Calu3 (cell line): Measurements from ENCODE around the gene RGL4. TPM values are rescaled to one million over a fixed set of nuclear protein-coding genes. Genes with fewer than 3 reads are reported as not detected.
"Not testable (repeated sequence)": the region's sequence is repeated elsewhere in the genome, so short reads cannot be mapped to it uniquely, and the experiment has no call there.

ENCODE experiments used
- Bru-seq: library from RNA; stranded (reverse); fragments of 400-500 nt; gene quantifications from one replicate; lab custom pipeline; 2021; lab: Mats Ljungman, UMichigan
- BruChase-seq, 2 experiments: library from RNA; stranded (reverse); fragments of 400-500 nt; gene quantifications; one replicate each; lab custom pipeline; 2021; lab: Mats Ljungman, UMichigan
- BruUV-seq: library from RNA; stranded (reverse); fragments of 400-500 nt; replicated peaks from 2 replicates; lab custom pipeline; 2021; lab: Mats Ljungman, UMichigan
- CTCF ChIA-PET: fragments of 300-600 bp; sonication (Branson Sonifier 250); formaldehyde crosslinking; loops from one replicate; lab custom pipeline; 2022; ENCODE audit warnings: antibody characterized with exemption; lab: Charles Lee
- DNase-seq: peaks from one replicate; pipeline ENCODE4 v3.0.0; 2022
- H3K27ac Mint-ChIP-seq: one replicate; pipeline ENCODE4 v1.8.0; 2022; ENCODE audit warnings: mixed read lengths; ENCODE audit not compliant: unreplicated experiment
- H3K27me3 Mint-ChIP-seq: one replicate; pipeline ENCODE4 v1.8.0; 2022; ENCODE audit warnings: mixed read lengths; ENCODE audit not compliant: unreplicated experiment
- H3K36me3 Mint-ChIP-seq: one replicate; pipeline ENCODE4 v1.8.0; 2022; ENCODE audit warnings: mild to moderate bottlenecking, moderate library complexity, mixed read lengths; ENCODE audit not compliant: insufficient read depth, unreplicated experiment
- H3K4me1 Mint-ChIP-seq: one replicate; pipeline ENCODE4 v1.8.0; 2022; ENCODE audit warnings: mild to moderate bottlenecking, low read depth, mixed read lengths; ENCODE audit not compliant: unreplicated experiment
- H3K4me3 Mint-ChIP-seq: one replicate; pipeline ENCODE4 v1.8.0; 2022; ENCODE audit warnings: mild to moderate bottlenecking, low read depth, moderate library complexity, mixed read lengths; ENCODE audit not compliant: unreplicated experiment
- H3K9me3 Mint-ChIP-seq: one replicate; pipeline ENCODE4 v1.8.0; 2022; ENCODE audit warnings: low read depth, mixed read lengths; ENCODE audit not compliant: unreplicated experiment
- CTCF ChIP-seq: fragments of 200-600 bp; IDR thresholded peaks from one replicate; pipeline ENCODE4 v1.8.0; 2022; ENCODE audit warnings: antibody characterized with exemption; ENCODE audit not compliant: unreplicated experiment
- intact Hi-C: fragments of 100-400 bp; cut with micrococcal nuclease; formaldehyde crosslinking; loops from one replicate; pipeline ENCODE4 v1.10.0; 2022; ENCODE audit not compliant: unreplicated experiment
- long read RNA-seq: library from polyadenylated mRNA; stranded (forward); transcript quantifications from one replicate; pipeline ENCODE4 v2.0.0, GENCODE V29; 2022
- total RNA-seq: library from RNA; stranded (reverse); gene quantifications from 2 replicates; pipeline ENCODE4 v1.2.3, GENCODE V29; 2022

RGL4 gene
- total RNA-seq: not detected in 2 replicates
- not detected for Bru-seq, nascent RNA
- BruChase-seq, experiment 1, labeled RNA remaining after a 6-hour chase: not detected
- not detected for BruChase-seq, experiment 2, labeled RNA remaining after a 2-hour chase
- long read RNA-seq: 0 reads

GRCh38 chr22:23690713-23691112, at the start of gene RGL4:
RGL4 (plus strand) TSS chr22:23691013; CDS start chr22:23692031, 1,018 bp downstream.
- no peak for DNase-seq
- Mint-ChIP-seq H3K36me3 (peaks cover 6% of the 10 kb centered on the region), H3K27me3 (no peaks in the 10 kb centered on the region), H3K4me3 (no peak within 1 kb of the TSS), H3K27ac (no peak within 1 kb of the TSS), H3K4me1 (peaks cover under 1% of the 10 kb centered on the region), H3K9me3 (no peaks in the 10 kb centered on the region)
- CTCF ChIA-PET: no interaction called here
- no TSS peak for BruUV-seq
- intact Hi-C loops: no loop called here
- TF ChIP-seq CTCF: no peak

GRCh38 chr22:23646526-23646925, 44.3 kb upstream of the RGL4 start:
- H3K4me3 Mint-ChIP-seq, H3K4me1 Mint-ChIP-seq, BruUV-seq, CTCF ChIA-PET, intact Hi-C loops, H3K27me3 Mint-ChIP-seq, H3K27ac Mint-ChIP-seq, H3K9me3 Mint-ChIP-seq, DNase-seq, H3K36me3 Mint-ChIP-seq: not testable (repeated sequence)

GRCh38 chr22:23649071-23649501, 41.7 kb upstream of the RGL4 start:
- no peak for TF ChIP-seq CTCF
- H3K4me1 Mint-ChIP-seq: no peaks in the 10 kb centered on the region
- DNase-seq: no peak
- no peaks in the 10 kb centered on the region for H3K36me3 Mint-ChIP-seq
- no TSS peak for BruUV-seq
- H3K9me3 Mint-ChIP-seq: no peaks in the 10 kb centered on the region
- intact Hi-C loops: no loop called here
- no peaks in the 10 kb centered on the region for H3K27me3 Mint-ChIP-seq
- CTCF ChIA-PET: interaction anchor here (0.6 kb wide), 1 partner anchor 410 kb away, joined by 3 read pairs; no protein-coding TSS in a partner anchor
- no peak overlapping the region for H3K27ac Mint-ChIP-seq
- no peak overlapping the region for H3K4me3 Mint-ChIP-seq

- no peaks in the 10 kb centered on the region for H3K4me1 Mint-ChIP-seq
- no peak for DNase-seq
- no TSS peak for BruUV-seq
- no peak overlapping the region for H3K4me3 Mint-ChIP-seq
- CTCF ChIA-PET: no interaction called here
- TF ChIP-seq CTCF: no peak
- no peaks in the 10 kb centered on the region for H3K27me3 Mint-ChIP-seq
- no peaks in the 10 kb centered on the region for H3K36me3 Mint-ChIP-seq
- H3K9me3 Mint-ChIP-seq: no peaks in the 10 kb centered on the region
- H3K27ac Mint-ChIP-seq: no peak overlapping the region
- intact Hi-C loops: no loop called here
These were observed 39.1 kb upstream of the RGL4 start for GRCh38 chr22:23651676-23652075.

- no peak overlapping the region for H3K4me3 Mint-ChIP-seq
- no peak for DNase-seq
- TF ChIP-seq CTCF: no peak
- H3K36me3 Mint-ChIP-seq: no peaks in the 10 kb centered on the region
- no peaks in the 10 kb centered on the region for H3K27me3 Mint-ChIP-seq
- no peak overlapping the region for H3K27ac Mint-ChIP-seq
- H3K9me3 Mint-ChIP-seq: no peaks in the 10 kb centered on the region
- BruUV-seq: no TSS peak
- no peaks in the 10 kb centered on the region for H3K4me1 Mint-ChIP-seq
- intact Hi-C loops: no loop called here
- CTCF ChIA-PET: no interaction called here
These were observed 38.5 kb upstream of the RGL4 start for GRCh38 chr22:23652286-23652685.
